ENCODE measurements around the gene RPL5. TPM values are rescaled to one million over a fixed set of nuclear protein-coding genes. Genes with fewer than 3 reads are reported as not detected.

RPL5 gene
- total RNA-seq: 929 and 1,505 TPM in 2 replicates

GRCh38 chr1:92831762-92832536 is at the start of gene RPL5:
Gene RPL5, plus strand, starts transcription at chr1:92832040. Its CDS starts 75 bp downstream, at chr1:92832115.

DNA sequence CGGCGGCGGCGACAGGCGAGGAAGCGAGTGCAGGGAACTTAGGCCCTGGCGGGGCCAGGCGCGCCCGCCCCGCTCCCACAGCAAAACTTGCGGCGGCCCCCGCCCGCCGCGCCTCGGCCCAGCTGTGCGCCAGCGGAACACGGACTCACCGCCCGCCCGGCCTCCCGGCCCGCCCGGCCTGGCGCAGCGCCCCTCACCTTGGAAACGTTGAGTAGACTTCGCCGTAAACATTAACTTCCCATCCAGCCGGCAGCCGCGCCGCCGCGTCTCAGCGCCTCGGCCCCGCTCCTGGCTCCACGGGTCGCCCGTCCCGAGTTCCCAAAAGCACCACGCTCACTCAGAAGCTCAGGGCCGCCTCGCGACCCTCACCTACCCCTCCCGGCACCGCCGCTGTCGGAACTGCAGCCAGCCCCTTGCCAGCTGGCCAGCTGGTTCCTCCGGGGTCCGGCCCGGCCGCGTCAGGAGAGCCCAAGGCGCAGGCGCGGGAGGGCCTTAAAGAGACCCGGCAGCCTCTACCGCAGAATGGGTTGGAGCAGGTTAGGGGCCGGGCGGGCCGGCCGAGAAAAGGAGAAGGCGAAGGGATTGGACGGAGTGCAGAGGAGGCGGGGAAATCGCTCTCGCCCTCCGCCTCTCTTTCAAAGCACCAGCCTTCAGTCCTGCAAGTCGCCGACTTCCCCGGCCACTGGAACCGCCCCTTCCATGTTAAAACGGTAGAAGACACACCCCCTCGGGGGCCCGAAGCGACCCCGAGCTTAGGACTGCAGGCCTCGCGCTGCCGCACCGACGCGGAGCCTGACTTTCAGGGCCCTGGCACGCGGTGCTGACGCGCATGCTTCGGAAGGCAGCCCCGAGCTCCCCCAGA is 47.0 kb upstream of the RPL5 start, which contains the start of gene EVI5:
Gene EVI5 (minus strand): TSS at position 470 of the 862 bp plus-strand sequence. CDS start 48,562 bp downstream, outside the sequence.

Other genes with a start within 250 kb of the RPL5 start
- gene EVI5, start 46.9 kb upstream of the RPL5 start, total RNA-seq: 30.3 and 31.4 TPM in 2 replicates
- 21.7 and 29.8 TPM in 2 replicates for gene DIPK1A, start 129.4 kb downstream of the RPL5 start, total RNA-seq
- gene MTF2, start 247.2 kb downstream of the RPL5 start, total RNA-seq: 9.9 and 15.7 TPM in 2 replicates